Right lung (tissue), 10 donors: Measurements from ENCODE around the gene TOB1. TPM values are rescaled to one million over a fixed set of nuclear protein-coding genes. Genes with fewer than 3 reads are reported as not detected.

Experiments
- DNase-seq, 2 donors: peaks; one replicate each; pipeline ENCODE4 v3.0.0-alpha.2; 2013
- long read RNA-seq, 8 donors: transcript quantifications; one replicate each; lab custom pipeline, GENCODE V29; 2026
- polyA plus RNA-seq, 5 donors: library from polyadenylated mRNA; unstranded; fragments of 120-200 nt; gene quantifications; one replicate each; pipeline versions ENCODE4 v1.2.1 to v1.2.3, GENCODE V29; 2013; ENCODE audit warnings: inconsistent platforms in 1 of 5, low replicate concordance in 1 of 5; ENCODE audit not compliant: insufficient read length in 5 of 5, insufficient read depth in 1 of 5

The TOB1 gene
- polyA plus RNA-seq = 10 to 100 TPM; 20.1 to 31.3 (median 31.1) TPM
- long read RNA-seq, donor 1, transcript TOB1-202 (2 exons, 2,229 nt) = major isoform, 17 of 17 reads
- long read RNA-seq, donor 1, partial matches to known transcripts = 0 of 17 reads
- long read RNA-seq, donor 1, other reads (novel, unspliced or antisense) = 0 of 17 reads
- long read RNA-seq, donor 2, transcript TOB1-202 (2 exons, 2,229 nt) = major isoform, 7 of 49 reads
- long read RNA-seq, donor 2, partial matches to known transcripts = 42 of 49 reads
- long read RNA-seq, donor 2, other reads (novel, unspliced or antisense) = 0 of 49 reads
- long read RNA-seq, donor 3, transcript TOB1-202 (2 exons, 2,229 nt) = major isoform, 7 of 32 reads
- long read RNA-seq, donor 3, partial matches to known transcripts = 25 of 32 reads
- long read RNA-seq, donor 3, other reads (novel, unspliced or antisense) = 0 of 32 reads
- long read RNA-seq, donor 4, transcript TOB1-202 (2 exons, 2,229 nt) = major isoform, 6 of 56 reads
- long read RNA-seq, donor 4, partial matches to known transcripts = 50 of 56 reads
- long read RNA-seq, donor 4, other reads (novel, unspliced or antisense) = 0 of 56 reads
- long read RNA-seq, donor 5, transcript TOB1-202 (2 exons, 2,229 nt) = major isoform, 18 of 18 reads
- long read RNA-seq, donor 5, partial matches to known transcripts = 0 of 18 reads
- long read RNA-seq, donor 5, other reads (novel, unspliced or antisense) = 0 of 18 reads
- long read RNA-seq, donor 6, transcript TOB1-202 (2 exons, 2,229 nt) = major isoform, 19 of 19 reads
- long read RNA-seq, donor 6, partial matches to known transcripts = 0 of 19 reads
- long read RNA-seq, donor 6, other reads (novel, unspliced or antisense) = 0 of 19 reads
- long read RNA-seq, donor 7, transcript TOB1-202 (2 exons, 2,229 nt) = major isoform, 9 of 9 reads
- long read RNA-seq, donor 7, partial matches to known transcripts = 0 of 9 reads
- long read RNA-seq, donor 7, other reads (novel, unspliced or antisense) = 0 of 9 reads
- long read RNA-seq, donor 8, partial matches to known transcripts = 29 of 31 reads
- long read RNA-seq, donor 8, other reads (novel, unspliced or antisense) = 0 of 31 reads

- peak; percentile 97 to 98 for DNase-seq
Observed at GRCh38 chr17:50866261-50866949, at the start of gene TOB1. TOB1 (minus strand) TSS chr17:50866354; CDS start chr17:50864017, 2,337 bp downstream.

GRCh38 chr17:50914505-50915063 lies 48.4 kb upstream of the TOB1 start:
- DNase-seq = no peak

GRCh38 chr17:50913120-50913519 lies 47.0 kb upstream of the TOB1 start:
- DNase-seq = no peak

- no peak for DNase-seq
Observed at GRCh38 chr17:50911890-50912289, 45.7 kb upstream of the TOB1 start.

- DNase-seq = no peak
Observed at GRCh38 chr17:50911450-50911849, 45.3 kb upstream of the TOB1 start.

GRCh38 chr17:50909765-50910605 lies 43.8 kb upstream of the TOB1 start:
- DNase-seq = no peak

- peak in 1 of 2 donors; percentile 44 for DNase-seq
Observed at GRCh38 chr17:50908860-50909764, 43.0 kb upstream of the TOB1 start.

GRCh38 chr17:50908140-50908859 lies 42.1 kb upstream of the TOB1 start:
- DNase-seq = no peak

- DNase-seq = no peak
Observed at GRCh38 chr17:50906443-50906842, 40.3 kb upstream of the TOB1 start.

GRCh38 chr17:50905460-50905803 lies 39.3 kb upstream of the TOB1 start:
- DNase-seq = peak in 1 of 2 donors; percentile 25

- peak; percentile 83 for DNase-seq
Observed at GRCh38 chr17:50904518-50905459, 38.6 kb upstream of the TOB1 start.

GRCh38 chr17:50903604-50904517 lies 37.7 kb upstream of the TOB1 start:
- no peak for DNase-seq

GRCh38 chr17:50902372-50903353 lies 36.5 kb upstream of the TOB1 start:
- no peak for DNase-seq

- DNase-seq = no peak
Observed at GRCh38 chr17:50900383-50900892, 34.3 kb upstream of the TOB1 start.
